Thyroid gland (tissue), 4 donors: ENCODE results near the gene MAGEB17. TPM values are rescaled to one million over a fixed set of nuclear protein-coding genes. Genes with fewer than 3 reads are reported as not detected.

Experiments used
- DNase-seq, 2 donors: peaks; one replicate each; pipeline ENCODE4 v3.0.0-alpha.2; 2019
- H3K27ac ChIP-seq, 3 donors: fragments of 200-600 bp; sonication (generic); 1 replicate in 2 of 3; 2 replicates in 1 of 3; pipeline ENCODE4 v1.5.1; 2016 to 2019; ENCODE audit warnings: mild to moderate bottlenecking in 1 of 3, moderate library complexity in 1 of 3
- H3K27me3 ChIP-seq: fragments of 200-600 bp; sonication (generic); one replicate; pipeline ENCODE4 v1.5.1; 2019
- H3K36me3 ChIP-seq, 2 donors: fragments of 200-600 bp; sonication (generic); one replicate each; pipeline ENCODE4 v1.5.1; 2016 to 2019
- H3K4me1 ChIP-seq, 2 donors: fragments of 200-600 bp; sonication (generic); one replicate each; pipeline ENCODE4 v1.5.1; 2017 to 2019
- H3K4me3 ChIP-seq, 3 donors: fragments of 200-600 bp; sonication (generic); replicated peaks in 1 of 3; 1 replicate in 2 of 3; 2 replicates in 1 of 3; pipeline ENCODE4 v1.5.1; 2016; ENCODE audit warnings: mild to moderate bottlenecking in 1 of 3
- H3K9me3 ChIP-seq: fragments of 200-600 bp; sonication (generic); one replicate; pipeline ENCODE4 v1.5.1; 2017
- CTCF ChIP-seq, 6 experiments: fragments of 200-600 bp in 3 of 6; fragments of 450-650 bp in 3 of 6; sonication (generic) in 3 of 6; IDR thresholded peaks; one replicate each; pipeline ENCODE4 v1.5.1; 2016 to 2019; ENCODE audit warnings: antibody characterized with exemption in 6 of 6, mild to moderate bottlenecking in 2 of 6, inconsistent platforms in 1 of 6, moderate library complexity in 1 of 6
- POLR2A ChIP-seq, 2 donors: fragments of 450-650 bp; IDR thresholded peaks; one replicate each; pipeline ENCODE4 v1.6.1; 2017; ENCODE audit warnings: antibody characterized with exemption in 2 of 2, mild to moderate bottlenecking in 2 of 2, moderate library complexity in 1 of 2
- WGBS, 2 donors: methylation state at CpG; one replicate each; pipeline ENCODE4 v1.1.5; 2017; 5-methylcytosine and 5-hydroxymethylcytosine counted together
- intact Hi-C: fragments of 100-400 bp; cut with DNase I; formaldehyde crosslinking; loops from one replicate; pipeline ENCODE4 v1.15.1; 2023
- total RNA-seq, 4 donors: library from RNA; depleted of rRNA; stranded (reverse); fragments of >200 nt; gene quantifications; one replicate each; pipeline ENCODE4 v1.2.3, GENCODE V29; 2016

MAGEB17 gene
- total RNA-seq, 4 donors from 2014 or later = 0.33 to 0.40 (median 0.39) TPM; not detected in 1

GRCh38 chrX:16138108-16138427, 29.2 kb upstream of the MAGEB17 start:
- intact Hi-C loops = no loop called here
- no peaks in the 10 kb centered on the region for H3K27me3 ChIP-seq
- H3K4me3 ChIP-seq = no peak overlapping the region
- no peaks in the 10 kb centered on the region for H3K9me3 ChIP-seq
- H3K36me3 ChIP-seq = no peaks in the 10 kb centered on the region
- WGBS, 2 donors = 57 to 88% methylated on average over 1 of the region's 1 CpG
- TF ChIP-seq CTCF (IDR thresholded peaks at IDR 0.05) (peak in 1 of 6 experiments; percentile 7), POLR2A (IDR thresholded peaks at IDR 0.05) (no peak)
- peak in 1 of 2 donors; percentile 1 for DNase-seq
- H3K4me1 ChIP-seq = no peaks in the 10 kb centered on the region
- no peak overlapping the region for H3K27ac ChIP-seq

- Histone ChIP-seq H3K36me3 (no peaks in the 10 kb centered on the region), H3K27me3 (no peaks in the 10 kb centered on the region), H3K4me3 (no peak overlapping the region), H3K4me1 (no peaks in the 10 kb centered on the region), H3K9me3 (no peaks in the 10 kb centered on the region), H3K27ac (no peak overlapping the region)
- intact Hi-C loops = no loop called here
- WGBS, 2 donors = 81 to 82% methylated on average over 4 of the region's 4 CpGs
- no peak for DNase-seq
- TF ChIP-seq POLR2A (IDR thresholded peaks at IDR 0.05) (no peak), CTCF (IDR thresholded peaks at IDR 0.05) (no peak)
Observed at GRCh38 chrX:16140448-16140847, 26.8 kb upstream of the MAGEB17 start.

- no peaks in the 10 kb centered on the region for H3K4me1 ChIP-seq
- H3K36me3 ChIP-seq = no peaks in the 10 kb centered on the region
- no peak overlapping the region for H3K4me3 ChIP-seq
- no peaks in the 10 kb centered on the region for H3K9me3 ChIP-seq
- no peak overlapping the region for H3K27ac ChIP-seq
- DNase-seq = no peak
- H3K27me3 ChIP-seq = no peaks in the 10 kb centered on the region
- intact Hi-C loops = no loop called here
- TF ChIP-seq CTCF (IDR thresholded peaks at IDR 0.05) (no peak), POLR2A (IDR thresholded peaks at IDR 0.05) (no peak)
Observed at GRCh38 chrX:16140983-16141382, 26.3 kb upstream of the MAGEB17 start.

GRCh38 chrX:16141422-16142245, 25.6 kb upstream of the MAGEB17 start:
- no peaks in the 10 kb centered on the region for H3K36me3 ChIP-seq
- TF ChIP-seq POLR2A (IDR thresholded peaks at IDR 0.05) (no peak), CTCF (IDR thresholded peaks at IDR 0.05) (no peak)
- WGBS, 2 donors = 89 to 91% methylated on average over 4 of the region's 4 CpGs
- no peaks in the 10 kb centered on the region for H3K9me3 ChIP-seq
- intact Hi-C loops = no loop called here
- H3K27ac ChIP-seq = no peak overlapping the region
- no peak overlapping the region for H3K4me3 ChIP-seq
- H3K4me1 ChIP-seq = no peaks in the 10 kb centered on the region
- H3K27me3 ChIP-seq = no peaks in the 10 kb centered on the region
- no peak for DNase-seq

- H3K27ac ChIP-seq = no peak overlapping the region
- H3K4me1 ChIP-seq = no peaks in the 10 kb centered on the region
- no peak for DNase-seq
- no peak overlapping the region for H3K4me3 ChIP-seq
- no peaks in the 10 kb centered on the region for H3K36me3 ChIP-seq
- no peaks in the 10 kb centered on the region for H3K27me3 ChIP-seq
- H3K9me3 ChIP-seq = no peaks in the 10 kb centered on the region
- intact Hi-C loops = no loop called here
- TF ChIP-seq CTCF (IDR thresholded peaks at IDR 0.05) (no peak), POLR2A (IDR thresholded peaks at IDR 0.05) (no peak)
Observed at GRCh38 chrX:16142246-16142558, 25.1 kb upstream of the MAGEB17 start.
